Hematopoietic multipotent progenitor cell treated with erythropoietin and hydrocortisone succinate and interleukin-3 and kit ligand, for 17 days (in vitro differentiated cells): Measurements from ENCODE around the gene SFT2D1.

ENCODE experiments used
- DNase-seq: peaks from one replicate; pipeline ENCODE4 v3.0.0-alpha.2; 2015; ENCODE audit warnings: low spot score

The SFT2D1 gene

DNA sequence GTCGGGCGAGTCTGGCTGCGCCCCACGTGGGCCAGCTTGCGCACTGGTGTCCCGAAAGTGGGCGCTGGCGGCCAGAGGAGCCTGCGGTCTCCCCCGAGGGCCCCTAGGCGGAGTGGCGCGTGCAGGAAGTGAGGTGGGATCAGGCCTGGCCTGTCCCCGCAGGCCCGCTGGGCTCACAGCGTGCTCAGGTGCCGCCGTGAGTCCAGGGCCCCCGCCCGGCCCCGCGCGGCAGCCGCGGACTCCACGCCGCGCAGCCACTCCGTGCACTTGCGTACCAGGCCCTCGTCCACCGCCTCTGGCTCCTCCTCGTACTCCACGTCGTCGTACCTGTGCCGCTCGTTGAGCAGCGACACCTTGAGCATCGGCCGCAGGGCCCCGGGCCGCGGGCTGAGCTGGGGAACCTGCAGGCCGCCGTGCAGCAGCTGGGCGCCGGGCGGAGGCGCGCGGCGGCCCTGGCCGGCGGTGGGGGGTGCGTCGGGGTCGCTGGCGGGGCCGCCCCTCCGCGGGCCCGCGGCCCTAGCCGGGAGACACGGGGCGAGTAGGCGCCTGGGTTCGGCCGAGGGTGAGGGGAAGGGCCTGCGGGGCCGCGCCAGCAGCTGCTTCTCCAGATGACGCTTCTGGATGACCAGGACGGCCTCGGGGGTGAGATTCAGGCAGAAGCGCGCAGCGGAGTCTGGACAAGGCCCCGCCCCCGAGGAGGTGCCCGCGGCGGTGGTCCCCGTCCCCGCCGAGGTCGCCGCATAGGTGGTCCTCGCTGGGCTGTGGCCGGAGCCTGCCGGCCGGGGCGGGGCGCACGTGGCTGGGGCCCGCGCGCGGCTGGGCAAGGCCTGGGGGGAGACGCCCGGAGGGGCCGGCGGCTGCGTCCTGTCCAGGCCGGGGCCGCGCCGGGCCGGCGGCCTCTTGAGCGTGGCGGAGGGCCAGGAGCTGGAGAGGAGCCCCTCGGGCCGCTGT is 35.0 kb downstream of the SFT2D1 start:
- no peak for DNase-seq

DNA sequence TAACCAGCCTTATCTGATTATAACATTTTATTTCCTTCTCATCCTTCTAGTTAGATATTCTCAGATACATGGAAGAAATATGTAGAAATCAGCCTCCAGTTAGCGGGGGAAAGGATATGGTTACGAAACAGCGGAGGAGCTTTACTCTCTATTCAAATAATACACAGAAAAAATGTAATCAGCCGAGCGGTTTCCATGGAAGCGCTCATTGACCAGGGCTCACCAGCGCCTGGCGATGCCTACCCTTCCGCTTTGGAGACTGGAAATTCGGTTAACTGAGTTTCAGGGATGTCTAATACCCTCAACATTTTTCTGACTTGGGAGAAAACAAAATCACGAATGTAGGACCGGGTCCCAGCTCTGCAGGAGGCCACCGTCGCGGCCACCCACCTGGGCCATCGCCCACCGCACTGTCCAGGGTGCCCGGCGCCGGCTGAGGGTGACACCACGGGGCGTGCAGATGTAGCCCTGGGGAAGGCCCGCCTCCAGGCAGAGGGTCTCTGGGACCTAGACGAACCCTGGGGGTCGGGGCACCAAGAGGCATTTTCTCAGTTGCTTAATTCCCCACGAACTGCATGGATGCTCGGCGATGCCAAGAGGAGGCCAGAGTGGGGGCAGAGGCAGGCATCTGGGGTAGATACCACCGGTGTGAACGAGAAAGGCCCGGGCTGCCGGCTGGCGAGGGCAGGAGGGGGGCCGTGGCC is 35.8 kb downstream of the SFT2D1 start:
- DNase-seq: no peak

DNA sequence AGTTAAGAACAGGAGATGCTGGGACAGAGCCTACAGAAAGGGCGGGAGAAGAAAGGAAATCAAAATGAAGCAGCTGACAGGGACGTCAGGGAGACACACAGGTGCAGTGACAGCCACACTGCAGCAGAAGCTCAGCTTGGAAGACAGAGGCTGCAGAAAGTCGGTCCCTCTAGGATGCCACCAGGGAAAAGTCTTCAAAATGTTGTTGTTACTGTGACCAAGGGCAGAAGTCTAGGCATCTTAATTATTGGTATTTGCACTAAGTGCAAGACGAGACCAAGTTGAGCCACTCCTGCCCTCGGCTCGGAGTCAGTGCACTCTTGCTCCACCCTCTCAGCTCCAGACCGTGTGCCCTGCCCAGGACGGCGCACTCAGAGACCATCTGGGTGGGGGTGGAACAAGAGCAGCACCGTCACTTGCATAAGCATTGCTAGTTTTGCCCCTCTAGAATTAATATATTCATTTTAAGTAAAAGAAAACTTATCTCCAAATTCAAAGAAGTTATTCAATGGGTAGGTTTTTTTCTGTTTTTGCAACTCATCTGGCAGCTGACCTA is 36.7 kb downstream of the SFT2D1 start:
- DNase-seq: no peak

DNA sequence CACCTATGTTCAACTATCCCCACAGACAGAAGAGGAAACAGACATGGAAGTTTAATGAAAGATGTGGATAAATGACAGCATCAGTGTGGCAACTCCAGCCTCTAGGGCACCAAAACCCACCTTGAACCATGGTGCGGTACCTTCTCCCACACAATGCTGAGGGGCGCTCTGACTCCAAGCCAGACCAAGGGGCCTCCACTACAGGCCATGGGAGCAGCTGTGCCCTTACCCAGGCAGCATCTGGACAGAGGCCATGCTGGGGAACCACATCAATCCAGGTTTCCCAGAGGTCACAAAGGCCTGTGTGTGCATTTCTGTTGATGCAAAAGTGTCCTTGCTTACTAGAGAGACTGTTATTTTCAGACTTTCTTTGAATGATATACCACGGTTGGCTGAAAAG is 38.2 kb downstream of the SFT2D1 start:
- no peak for DNase-seq

DNA sequence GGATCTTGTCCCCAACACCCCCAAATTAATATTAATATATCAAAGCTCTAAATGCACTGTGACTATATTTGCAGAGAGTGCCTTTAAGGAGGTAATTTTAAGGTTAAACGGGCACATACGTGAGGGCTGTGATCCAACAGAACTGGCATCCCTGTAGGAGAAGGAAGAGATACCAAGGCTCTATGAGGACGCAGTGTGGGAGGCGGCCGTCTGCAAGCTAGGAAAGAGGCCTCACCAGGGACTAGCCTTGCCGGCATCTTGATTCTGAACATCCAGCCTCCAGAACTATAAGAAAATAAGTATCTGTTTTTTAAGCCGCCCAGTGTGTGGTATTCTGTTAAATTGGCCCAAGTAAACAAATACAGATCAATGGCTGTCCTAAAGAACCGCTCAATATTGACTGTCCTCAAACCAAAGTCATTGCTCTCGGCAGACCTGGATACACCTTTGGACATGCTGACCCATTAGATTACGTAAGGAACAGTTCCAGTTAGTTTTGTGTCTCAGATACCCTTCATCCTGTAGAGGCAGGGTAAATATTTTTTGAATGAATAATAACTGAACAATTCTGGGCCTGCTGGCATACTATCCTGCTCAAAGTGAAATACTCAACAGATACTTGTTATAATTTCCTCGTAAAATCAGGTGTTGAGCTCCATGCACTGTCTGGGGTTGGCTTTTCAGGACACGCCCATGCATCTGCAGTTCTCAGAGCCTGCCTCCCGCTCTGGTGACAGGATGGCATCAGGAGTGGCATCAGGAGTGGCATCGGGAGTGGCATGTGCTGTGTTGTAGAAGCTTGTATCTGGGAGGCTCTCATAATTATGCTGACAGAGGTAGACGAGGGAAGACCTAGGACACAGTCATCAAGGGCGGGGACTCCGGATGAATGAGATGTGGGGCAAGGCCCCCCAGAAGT is 40.5 kb downstream of the SFT2D1 start:
- no peak for DNase-seq

DNA sequence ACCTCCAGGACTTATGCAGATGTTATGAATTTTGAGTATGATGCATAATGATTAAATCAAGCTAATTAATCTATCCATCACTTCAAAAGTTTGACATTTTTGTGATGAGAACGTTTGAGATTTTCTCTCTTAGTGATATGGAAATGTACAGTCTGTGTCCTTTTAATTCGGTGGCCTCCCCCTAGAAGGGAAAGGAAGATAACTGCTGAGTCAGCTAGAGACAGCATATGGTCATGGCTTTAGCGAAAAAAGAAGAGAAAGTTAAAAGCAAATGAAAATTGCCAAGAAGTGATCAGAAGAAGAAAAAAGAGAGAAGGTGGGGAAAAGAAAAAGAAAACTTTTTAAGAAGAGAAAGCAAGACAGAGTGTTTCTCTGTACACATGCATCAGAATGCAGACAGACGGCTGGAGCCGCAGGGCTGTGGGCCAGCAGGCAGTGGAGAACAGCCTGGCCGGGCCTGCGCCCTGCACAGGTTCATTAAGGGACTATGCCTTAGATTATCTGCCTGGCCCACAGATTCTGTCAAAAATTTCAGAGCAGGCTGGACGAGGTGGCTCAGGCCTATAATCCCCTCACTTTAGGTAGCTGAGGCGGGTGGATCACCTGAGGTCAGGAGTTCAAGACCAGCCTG is 41.9 kb downstream of the SFT2D1 start:
- no peak for DNase-seq

DNA sequence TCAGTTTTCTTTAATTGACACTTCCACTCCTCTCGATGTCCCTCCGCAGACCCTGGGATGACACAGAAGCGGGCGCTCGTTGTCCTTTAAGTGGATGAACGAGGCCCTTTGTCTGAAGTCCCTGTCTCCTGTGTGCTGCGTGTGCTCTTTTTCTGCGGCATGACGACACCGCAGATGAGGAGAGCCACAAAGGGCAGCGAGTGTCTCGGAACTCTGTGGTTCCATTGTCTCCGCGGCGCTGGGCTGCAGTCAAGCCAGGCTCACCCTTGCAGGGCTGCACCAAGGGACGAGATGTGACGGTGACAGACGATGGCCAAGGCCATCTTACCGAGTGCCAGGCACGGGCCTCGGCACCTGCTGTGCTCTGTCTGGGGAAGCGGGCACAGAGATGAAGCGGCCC is 44.7 kb downstream of the SFT2D1 start:
- no peak for DNase-seq

DNA sequence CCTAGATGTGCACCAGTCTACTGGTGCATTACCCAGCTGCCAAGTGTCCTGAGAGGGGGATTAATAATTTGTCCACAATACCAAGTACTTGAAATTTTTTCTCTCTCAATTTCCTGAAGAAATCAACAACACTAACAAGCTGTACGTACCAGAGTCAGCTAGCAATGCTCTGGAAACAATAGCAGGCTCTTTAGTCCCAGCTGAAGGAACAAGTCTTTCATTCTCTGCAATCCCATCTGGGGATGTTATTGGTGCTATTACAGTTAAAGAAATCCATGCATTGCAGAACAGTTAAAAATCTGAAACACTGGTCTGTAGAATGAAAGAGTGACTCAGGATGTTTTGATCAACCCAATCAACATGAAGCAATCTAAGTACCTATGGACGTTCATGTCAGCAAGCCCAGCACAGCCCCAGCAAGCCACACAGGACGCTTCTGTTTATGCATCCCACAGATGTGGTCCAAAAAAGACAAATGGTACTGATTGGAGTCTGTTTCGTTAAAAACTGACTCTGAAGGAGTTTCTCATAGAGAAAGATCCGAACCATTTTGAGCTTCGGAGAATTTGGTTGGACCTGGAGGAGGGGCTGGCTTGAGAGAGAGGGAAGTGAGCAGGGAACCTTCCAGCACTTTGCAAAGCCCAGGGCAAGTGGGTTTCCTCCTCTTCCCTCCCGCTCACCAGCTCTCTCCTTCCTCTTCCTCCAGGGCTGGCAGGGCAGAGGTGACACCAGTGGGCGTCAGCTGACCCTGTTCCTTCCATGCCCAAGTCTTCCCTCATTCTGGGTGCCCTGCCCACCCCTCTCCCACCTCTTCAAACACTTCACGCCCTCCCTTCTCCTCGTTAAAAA is 46.1 kb downstream of the SFT2D1 start:
- no peak for DNase-seq

DNA sequence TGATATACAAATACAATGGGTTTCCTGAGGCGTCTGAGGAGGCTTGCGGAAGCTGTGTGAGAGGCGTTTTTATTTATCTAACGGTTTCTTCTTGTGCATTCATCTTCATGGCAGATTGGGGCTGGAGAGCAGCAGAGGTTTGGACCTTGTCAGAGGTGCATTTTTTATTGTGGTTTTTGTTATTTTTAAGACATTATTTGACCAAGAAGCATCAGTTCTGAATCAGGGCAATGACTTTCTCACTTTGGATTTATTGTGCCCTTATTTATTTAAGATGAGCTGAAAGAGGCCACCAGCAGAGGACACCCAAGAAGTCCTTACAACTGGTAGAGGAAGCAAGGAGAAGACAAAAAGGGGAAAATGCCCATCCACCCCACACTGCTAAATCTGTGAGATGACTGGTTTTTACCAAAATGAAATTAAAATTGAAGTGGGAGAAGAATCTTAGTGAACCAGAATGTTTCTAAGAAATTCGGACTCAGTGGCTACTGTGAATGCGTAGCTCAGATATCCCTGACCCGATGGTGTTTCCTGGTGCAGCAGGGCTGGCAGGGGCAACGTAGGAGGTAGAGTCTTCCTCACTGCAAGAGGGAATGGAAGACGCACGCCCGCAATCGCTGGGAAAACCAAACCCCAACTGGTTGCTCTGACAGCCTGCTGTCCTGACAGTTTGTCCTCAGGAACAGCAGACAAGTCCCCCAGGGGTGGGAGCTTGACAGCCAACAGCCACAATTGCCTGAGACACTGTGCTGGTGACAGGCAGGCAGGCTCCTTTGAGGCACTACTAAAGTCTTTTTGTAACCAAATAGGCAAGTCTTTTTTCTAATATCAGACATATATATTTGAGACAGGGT is 48.4 kb downstream of the SFT2D1 start:
- no peak for DNase-seq

DNA sequence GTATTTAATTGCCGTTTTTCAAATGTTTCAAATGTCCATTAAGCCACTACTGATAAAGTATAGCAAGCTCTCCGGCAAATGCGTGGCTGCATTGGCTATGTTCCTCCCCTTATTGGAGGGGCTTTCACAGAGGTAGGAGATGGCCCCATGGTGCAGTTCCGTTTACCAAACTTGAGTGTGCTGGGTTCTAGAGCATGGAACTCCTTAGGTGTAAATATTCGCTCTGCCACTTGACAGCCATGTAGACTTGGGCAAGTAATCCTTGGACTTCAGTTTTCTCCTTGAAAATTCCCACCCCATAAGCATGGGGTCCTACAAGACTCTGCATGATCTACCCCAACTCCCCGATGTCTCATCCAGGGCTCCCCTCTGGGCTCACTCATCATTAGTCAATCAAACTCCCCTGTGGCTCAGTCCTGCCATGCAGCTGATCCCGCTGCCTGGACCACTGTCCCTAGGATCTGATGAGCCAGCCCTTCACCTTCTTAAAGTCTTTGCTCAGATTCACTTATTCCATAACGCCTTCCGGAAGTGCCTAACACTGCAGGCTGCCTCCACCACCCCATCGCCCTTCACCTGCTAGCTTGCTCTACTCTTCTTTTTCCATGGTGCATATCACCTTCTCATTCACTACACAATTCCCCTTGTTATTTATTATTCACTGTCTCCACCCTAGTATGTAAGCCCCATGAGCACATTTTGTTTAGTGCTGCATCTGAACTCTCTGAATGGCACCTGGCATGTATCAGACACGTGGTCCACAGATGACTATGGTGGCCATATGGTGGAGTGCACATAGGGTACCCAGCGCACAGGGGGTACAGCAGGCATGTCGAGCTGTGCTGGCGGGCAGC is 52.9 kb downstream of the SFT2D1 start:
- DNase-seq: no peak

DNA sequence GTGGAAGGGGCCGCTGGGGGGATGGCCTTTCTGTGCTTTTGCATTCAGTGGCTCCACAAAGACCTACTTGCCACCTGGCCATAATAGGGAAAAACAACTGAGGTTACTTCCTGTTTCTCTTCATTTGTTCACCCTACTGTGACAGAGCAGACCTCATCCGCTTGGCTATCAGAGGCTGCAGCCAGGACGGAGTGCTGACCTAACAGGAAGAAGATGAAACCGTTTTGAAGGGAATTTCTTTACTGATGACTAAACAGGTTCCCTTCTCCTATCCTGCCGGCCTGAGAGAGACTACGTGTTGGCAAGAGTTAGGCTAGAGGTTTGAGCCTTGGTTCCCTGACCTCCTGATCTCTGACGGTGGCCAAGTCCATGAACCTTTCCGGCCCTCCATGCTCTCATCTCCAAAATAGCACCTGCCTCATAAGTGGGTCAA is 55.5 kb downstream of the SFT2D1 start:
- no peak for DNase-seq

DNA sequence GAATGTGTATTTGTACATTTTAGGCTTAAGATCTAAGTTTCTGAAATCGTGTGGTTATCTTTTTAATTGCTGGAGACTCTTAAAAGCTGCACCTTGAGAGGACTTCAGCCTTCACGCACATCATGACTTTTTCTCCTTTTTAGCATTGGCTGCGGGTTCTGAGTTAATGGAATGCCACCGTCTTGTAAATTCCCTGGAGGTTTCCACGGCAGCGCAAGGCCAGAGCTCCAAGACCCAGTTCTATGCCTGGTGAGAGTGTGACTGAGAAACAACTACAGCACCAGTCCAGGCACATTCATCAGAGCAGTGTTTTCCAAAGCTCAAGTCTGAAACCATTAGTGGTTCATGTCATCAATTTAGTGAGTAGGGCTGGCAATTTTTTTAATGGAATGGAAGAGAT is 57.1 kb downstream of the SFT2D1 start:
- DNase-seq: no peak

DNA sequence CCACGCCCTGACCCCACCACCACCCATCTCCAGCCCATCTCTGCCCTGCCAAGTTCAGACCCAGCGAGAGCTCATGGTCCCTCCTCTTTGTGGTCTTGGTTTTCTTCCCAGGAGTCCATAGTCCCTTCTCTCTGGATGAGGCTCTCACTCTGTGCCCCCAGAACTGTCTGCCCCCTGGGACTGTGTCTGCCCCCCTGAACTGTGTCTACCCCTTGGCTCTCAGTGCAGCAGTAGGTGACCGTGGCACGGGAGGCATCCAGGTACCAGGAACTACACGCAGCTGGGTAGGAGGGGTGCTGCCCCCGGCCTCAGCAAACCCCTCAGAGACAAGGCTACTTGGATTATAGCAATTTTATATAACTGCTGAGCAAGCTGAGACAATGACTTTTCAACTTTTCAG is 57.7 kb downstream of the SFT2D1 start:
- no peak for DNase-seq

DNA sequence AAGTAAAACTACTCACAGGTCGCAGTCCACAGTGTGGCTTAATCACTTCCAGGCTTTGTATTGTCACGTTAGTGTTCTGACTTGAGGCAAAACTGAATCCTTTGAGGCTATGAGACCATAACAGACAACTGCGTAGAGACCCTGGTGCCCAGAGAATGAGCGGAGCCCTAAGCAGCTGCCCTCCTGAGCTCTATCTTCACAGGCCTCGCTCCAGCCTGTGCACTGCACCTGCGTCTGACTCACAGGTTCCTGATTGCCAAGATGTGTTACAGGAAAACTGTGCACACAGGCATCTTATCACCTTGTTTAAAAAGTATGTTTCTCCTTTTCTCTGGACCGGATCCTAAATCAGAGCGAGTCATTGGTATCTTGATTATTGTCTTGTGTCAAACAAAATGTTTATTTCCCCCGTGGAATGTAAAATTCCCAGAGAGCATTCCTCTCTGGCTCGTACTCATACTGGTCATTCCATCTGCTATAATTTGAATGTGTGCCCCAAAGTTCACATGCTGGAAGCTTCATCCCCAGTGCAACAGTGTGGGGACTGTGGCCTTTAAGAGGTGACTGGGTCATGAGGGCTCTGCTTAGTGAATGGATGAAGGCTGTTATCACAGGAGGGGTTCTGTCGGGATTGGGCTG is 59.8 kb downstream of the SFT2D1 start:
- DNase-seq: no peak

DNA sequence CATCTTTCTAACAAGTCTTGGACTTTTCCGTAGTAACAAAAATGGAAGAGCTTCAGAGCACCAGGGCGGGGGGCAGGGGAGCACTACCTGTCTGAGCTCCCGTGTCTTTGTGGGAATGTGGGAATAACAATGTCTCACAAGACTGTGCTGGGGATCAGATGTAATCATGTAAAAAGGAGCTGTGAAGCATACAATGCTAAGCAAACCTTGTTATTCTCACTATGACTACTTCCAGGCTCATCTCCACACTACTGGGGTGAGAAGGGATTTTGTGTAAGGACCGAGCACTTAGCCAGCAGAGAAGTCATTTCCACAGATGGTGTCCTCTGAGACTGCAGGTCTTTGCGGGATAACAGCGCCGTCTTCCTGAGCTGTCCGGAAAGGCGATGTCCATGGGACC is 61.2 kb downstream of the SFT2D1 start:
- DNase-seq: no peak

DNA sequence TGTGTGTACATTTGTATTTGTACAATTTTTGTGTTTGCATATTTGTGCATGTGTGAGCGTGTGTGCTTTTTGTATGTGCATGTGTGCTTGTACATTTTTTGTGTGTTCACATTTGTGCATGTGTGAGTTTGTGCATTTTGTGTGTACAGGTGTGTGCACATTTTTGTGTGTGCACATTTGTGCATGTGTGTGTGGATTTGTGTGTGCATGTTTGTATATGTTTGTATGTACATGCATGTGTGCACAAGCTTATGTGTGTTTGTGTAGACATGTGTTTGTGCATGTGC is 63.0 kb downstream of the SFT2D1 start:
- DNase-seq: no peak

DNA sequence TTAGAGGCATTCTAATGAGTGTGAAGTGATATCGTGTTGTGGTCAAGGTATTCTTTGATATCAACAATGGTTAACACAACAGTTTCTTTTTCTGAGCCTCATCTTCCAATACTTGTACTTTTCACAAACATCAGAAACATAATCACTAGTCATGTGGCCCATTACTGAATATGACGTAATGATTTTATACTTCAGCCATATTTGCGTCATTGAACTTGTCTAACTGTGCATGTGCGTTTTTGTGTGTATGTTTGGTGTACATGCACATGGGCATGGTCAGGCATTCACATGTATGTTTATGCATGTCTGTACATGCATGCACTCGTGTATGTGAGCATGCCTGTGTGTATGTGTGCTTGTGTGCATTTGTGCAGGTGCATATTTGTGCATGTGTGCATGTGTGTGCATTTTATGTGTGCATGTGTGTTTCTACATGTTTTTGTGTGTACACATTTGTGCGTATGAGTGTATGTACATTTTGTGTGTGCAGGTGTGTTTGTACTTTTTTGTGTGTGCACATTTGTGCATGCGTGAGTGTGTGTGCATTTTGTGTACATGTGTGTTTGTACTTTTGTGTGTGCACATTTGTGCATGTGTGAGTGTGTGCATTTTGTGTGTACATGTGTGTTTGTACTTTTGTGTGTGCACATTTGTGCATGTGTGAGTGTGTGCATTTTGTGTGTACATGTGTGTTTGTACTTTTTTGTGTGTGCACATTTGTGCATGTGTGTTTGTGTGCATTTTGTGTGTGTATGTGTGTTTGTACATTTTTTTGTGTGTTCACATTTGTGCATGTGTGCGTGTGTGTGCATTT is 63.6 kb downstream of the SFT2D1 start:
- DNase-seq: no peak
